H9 (cell line): ENCODE results near the gene DUSP23. TPM values are rescaled to one million over a fixed set of nuclear protein-coding genes. Genes with fewer than 3 reads are reported as not detected.

Source experiments
- DNase-seq: peaks from one replicate; pipeline ENCODE4 v3.0.0-alpha.2; 2017
- H2AFZ ChIP-seq: one replicate; pipeline ENCODE4 v1.6.1; 2013; ENCODE audit warnings: mild to moderate bottlenecking, low read length, control low read depth, moderate library complexity
- H2AK5ac ChIP-seq: 2 replicates; pipeline ENCODE4 v1.6.1; 2013; ENCODE audit warnings: low read length, control low read depth, mixed read lengths; ENCODE audit not compliant: insufficient read length
- H2BK120ac ChIP-seq: one replicate; pipeline ENCODE4 v1.6.1; 2013; ENCODE audit warnings: low read depth, mild to moderate bottlenecking, low read length, control low read depth, inconsistent platforms; ENCODE audit not compliant: poor library complexity, severe bottlenecking
- H2BK12ac ChIP-seq: 2 replicates; pipeline ENCODE4 v1.6.1; 2013; ENCODE audit warnings: low read length, control low read depth, mixed read lengths, low read depth; ENCODE audit not compliant: insufficient read length
- H2BK15ac ChIP-seq: 2 replicates; pipeline ENCODE4 v1.6.1; 2013; ENCODE audit warnings: low read depth, low read length, control low read depth
- H2BK20ac ChIP-seq: one replicate; pipeline ENCODE4 v1.6.1; 2013; ENCODE audit warnings: low read depth, mild to moderate bottlenecking, low read length, control low read depth, inconsistent platforms; ENCODE audit not compliant: poor library complexity, severe bottlenecking
- H2BK5ac ChIP-seq: 2 replicates; pipeline ENCODE4 v1.6.1; 2013; ENCODE audit warnings: low read length, control low read depth, mixed read lengths; ENCODE audit not compliant: insufficient read length
- H3K14ac ChIP-seq: 2 replicates; pipeline ENCODE4 v1.6.1; 2013; ENCODE audit warnings: low read length, control low read depth; ENCODE audit not compliant: insufficient read depth
- H3K18ac ChIP-seq: 2 replicates; pipeline ENCODE4 v1.6.1; 2013; ENCODE audit warnings: low read depth, mild to moderate bottlenecking, mixed read lengths, low read length, control low read depth; ENCODE audit not compliant: insufficient read length
- H3K23ac ChIP-seq: 2 replicates; pipeline ENCODE4 v1.6.1; 2013; ENCODE audit warnings: low read length, control low read depth, mixed read lengths, low read depth; ENCODE audit not compliant: insufficient read length
- H3K23me2 ChIP-seq: 2 replicates; pipeline ENCODE4 v1.6.1; 2013; ENCODE audit warnings: low read depth, mild to moderate bottlenecking, mixed read lengths, low read length, control low read depth; ENCODE audit not compliant: insufficient read length, poor library complexity, severe bottlenecking
- H3K27ac ChIP-seq: 2 replicates; pipeline ENCODE4 v1.5.1; 2013; ENCODE audit warnings: low read length, control low read depth, mixed read lengths, low read depth; ENCODE audit not compliant: insufficient read length
- H3K27me3 ChIP-seq: 2 replicates; pipeline ENCODE4 v1.6.1; 2013; ENCODE audit warnings: low read length, control low read depth, inconsistent platforms; ENCODE audit not compliant: insufficient read depth
- H3K4ac ChIP-seq: 2 replicates; pipeline ENCODE4 v1.6.1; 2013; ENCODE audit warnings: low read depth, mild to moderate bottlenecking, control low read depth, inconsistent platforms, low read length, moderate library complexity
- H3K4me1 ChIP-seq: 2 replicates; pipeline ENCODE4 v1.6.1; 2013; ENCODE audit warnings: low read length, control low read depth, inconsistent platforms; ENCODE audit not compliant: insufficient read depth
- H3K4me2 ChIP-seq: 2 replicates; pipeline ENCODE4 v1.6.1; 2013; ENCODE audit warnings: low read length, control low read depth, mixed read lengths; ENCODE audit not compliant: insufficient read length, insufficient read depth
- H3K56ac ChIP-seq: 2 replicates; pipeline ENCODE4 v1.6.1; 2013; ENCODE audit warnings: low read depth, mild to moderate bottlenecking, mixed read lengths, low read length, control low read depth; ENCODE audit not compliant: insufficient read length
- H3K79me1 ChIP-seq: 2 replicates; pipeline ENCODE4 v1.6.1; 2013; ENCODE audit warnings: low read depth, mild to moderate bottlenecking, moderate library complexity, low read length, control low read depth, inconsistent platforms; ENCODE audit not compliant: insufficient read depth, poor library complexity, severe bottlenecking
- H3K79me2 ChIP-seq: 2 replicates; pipeline ENCODE4 v1.6.1; 2013; ENCODE audit warnings: low read length, control low read depth, inconsistent platforms; ENCODE audit not compliant: insufficient read depth
- H3K9ac ChIP-seq: 2 replicates; pipeline ENCODE4 v1.6.1; 2013; ENCODE audit warnings: low read length, control low read depth, mixed read lengths; ENCODE audit not compliant: insufficient read length; ENCODE audit errors: extremely low read depth
- H3K9me3 ChIP-seq: one replicate; pipeline ENCODE4 v1.6.1; 2013; ENCODE audit warnings: low read depth, low read length, inconsistent platforms; ENCODE audit not compliant: control insufficient read depth
- H3T11ph ChIP-seq: one replicate; pipeline ENCODE4 v1.6.1; 2013; ENCODE audit warnings: mild to moderate bottlenecking, low read length, control low read depth, inconsistent platforms
- H4K20me1 ChIP-seq: one replicate; pipeline ENCODE4 v1.6.1; 2013; ENCODE audit not compliant: control insufficient read depth, insufficient read length, insufficient read depth
- H4K5ac ChIP-seq: 2 replicates; pipeline ENCODE4 v1.6.1; 2013; ENCODE audit warnings: low read depth, mild to moderate bottlenecking, mixed read lengths, low read length, control low read depth; ENCODE audit not compliant: insufficient read length
- H4K8ac ChIP-seq: replicated peaks from 2 replicates; pipeline ENCODE4 v1.6.1; 2013; ENCODE audit warnings: low read length, control low read depth, mixed read lengths, low read depth; ENCODE audit not compliant: insufficient read length
- H4K91ac ChIP-seq: 2 replicates; pipeline ENCODE4 v1.6.1; 2013; ENCODE audit warnings: low read depth, mild to moderate bottlenecking, moderate library complexity, mixed read lengths, low read length, control low read depth; ENCODE audit not compliant: insufficient read length
- H3K27ac Mint-ChIP-seq, 3 experiments: 2 replicates in 2 of 3; 3 replicates in 1 of 3; pipeline ENCODE4 v1.8.0; 2020 to 2021; ENCODE audit warnings: mixed read lengths in 3 of 3, mild to moderate bottlenecking in 1 of 3, moderate library complexity in 1 of 3
- H3K27me3 Mint-ChIP-seq: 2 replicates; pipeline ENCODE4 v1.8.0; 2021; ENCODE audit warnings: low read depth, mild to moderate bottlenecking, moderate library complexity, mixed read lengths
- H3K36me3 Mint-ChIP-seq, 3 experiments: 2 replicates in 2 of 3; 3 replicates in 1 of 3; pipeline ENCODE4 v1.8.0; 2020 to 2021; ENCODE audit warnings: low read depth in 3 of 3, mixed read lengths in 3 of 3; ENCODE audit not compliant: insufficient read depth in 1 of 3
- H3K4me1 Mint-ChIP-seq, 2 experiments: 2 replicates each; pipeline ENCODE4 v1.8.0; 2020; ENCODE audit warnings: mixed read lengths in 2 of 2
- H3K4me3 Mint-ChIP-seq, 2 experiments: 2 replicates in 1 of 2; 3 replicates in 1 of 2; pipeline ENCODE4 v1.8.0; 2020 to 2021; ENCODE audit warnings: mild to moderate bottlenecking in 2 of 2, mixed read lengths in 2 of 2, moderate library complexity in 1 of 2
- H3K9me3 Mint-ChIP-seq, 2 experiments: 2 replicates in 1 of 2; 3 replicates in 1 of 2; pipeline ENCODE4 v1.8.0; 2020; ENCODE audit warnings: mild to moderate bottlenecking in 2 of 2, mixed read lengths in 2 of 2, moderate library complexity in 1 of 2
- CTCF ChIP-seq: fragments of 200-600 bp; sonication (generic); conservative IDR thresholded peaks from 3 replicates; pipeline ENCODE4 v1.8.0; 2021; ENCODE audit warnings: antibody characterized with exemption, mild to moderate bottlenecking
- WGBS: extraction: QIAGEN DNeasy Blood & Tissue Kit; methylation state at CpG from one replicate; pipeline ENCODE4 v1.1.7; 2013; ENCODE audit warnings: missing lambda C conversion rate, low lambda C conversion rate, mixed read lengths; ENCODE audit not compliant: insufficient read length; ENCODE audit errors: extremely low coverage; 5-methylcytosine and 5-hydroxymethylcytosine counted together
- total RNA-seq: library from RNA; stranded (reverse); gene quantifications from 2 replicates; pipeline ENCODE4 v1.2.1, GENCODE V29; 2021

The DUSP23 gene
- total RNA-seq, 1 experiment from 2014 or later, result 25.0 TPM

GRCh38 chr1:159737238-159737916 is 43.4 kb upstream of the DUSP23 start:
- Histone ChIP-seq H3T11ph (no peak overlapping the region), H4K8ac (no peak overlapping the region), H2BK120ac (no peak overlapping the region), H3K56ac (no peak overlapping the region), H2AFZ (no peak overlapping the region), H3K9ac (no peak overlapping the region), H3K27ac (no peak overlapping the region), H3K18ac (no peak overlapping the region), H2BK20ac (no peak overlapping the region), H4K91ac (no peak overlapping the region), H3K4ac (no peak overlapping the region), H3K79me2 (no peaks in the 10 kb centered on the region), H3K9me3 (no peaks in the 10 kb centered on the region), H3K14ac (no peak overlapping the region), H4K20me1 (no peaks in the 10 kb centered on the region), H3K23me2 (no peaks in the 10 kb centered on the region), H3K4me1 (no peaks in the 10 kb centered on the region), H2AK5ac (no peak overlapping the region), H3K79me1 (no peaks in the 10 kb centered on the region), H2BK5ac (no peak overlapping the region), H3K4me2 (no peak overlapping the region), H3K27me3 (no peaks in the 10 kb centered on the region), H2BK15ac (no peak overlapping the region), H3K23ac (no peak overlapping the region), H4K5ac (no peak overlapping the region), H2BK12ac (no peak overlapping the region)
- Mint-ChIP-seq H3K4me1 (no peaks in the 10 kb centered on the region), H3K27ac (no peak overlapping the region), H3K9me3 (peaks cover 5 to 27% of the 10 kb centered on the region in 2 experiments; a peak in 3 of 5 replicates), H3K36me3 (peaks cover 0 to 6% (median 0%) of the 10 kb centered on the region in 3 experiments; a peak in 2 of 7 replicates), H3K4me3 (no peak overlapping the region), H3K27me3 (peaks cover 4% of the 10 kb centered on the region)
- no CpG with 5 or more reads among the region's 4 CpGs for WGBS
- DNase-seq, result no peak
- TF ChIP-seq CTCF, result no peak
